Measurements from ENCODE around the gene FUT3.

DNA sequence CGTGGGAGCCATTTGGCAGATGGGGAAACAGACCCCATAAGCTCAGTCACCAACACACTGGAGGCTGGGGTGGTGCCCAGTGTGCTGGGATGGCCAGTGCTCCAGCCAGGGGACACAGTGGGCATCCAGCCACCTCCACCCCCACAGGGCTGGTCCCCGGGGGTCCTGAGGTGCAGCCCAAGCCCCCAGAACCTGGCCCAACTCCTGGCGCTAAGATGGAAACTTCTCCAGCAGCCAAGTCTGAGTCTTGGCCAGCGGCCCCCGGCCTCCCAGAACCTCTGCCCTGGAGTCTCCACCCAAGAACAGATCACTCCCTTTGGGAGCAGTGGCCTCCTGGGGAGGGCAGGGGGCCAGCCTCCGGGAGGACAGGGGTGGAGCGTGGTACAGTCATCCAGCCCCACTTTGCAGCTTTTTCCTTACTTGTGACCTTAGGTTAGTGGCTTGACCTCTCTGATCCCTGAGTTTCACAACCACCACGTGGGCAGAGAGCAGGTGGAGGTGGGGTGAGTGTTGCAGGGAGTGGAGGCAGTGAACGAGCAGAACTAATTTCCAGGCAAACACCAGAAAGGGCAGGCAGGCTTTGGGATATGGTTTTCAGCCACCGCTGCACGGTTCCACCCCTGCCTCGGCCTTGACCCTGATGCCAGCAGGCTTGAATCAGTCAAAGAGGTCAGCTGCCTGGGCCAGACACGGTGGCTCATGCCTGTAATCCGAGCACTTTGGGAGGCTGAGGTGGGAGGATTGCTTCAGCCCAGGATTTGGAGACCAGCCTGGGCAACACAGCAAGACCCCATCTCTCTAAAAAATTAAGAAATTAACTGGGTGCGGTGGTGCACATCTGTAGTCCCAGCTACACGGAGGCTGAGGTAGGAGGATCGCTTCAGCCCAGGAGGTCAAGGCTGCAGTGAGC lies 50.6 kb downstream of the FUT3 start:
- TF ChIP-seq ZNF140 (CRISPR knock-in tag; IDR thresholded peaks at IDR 0.05) (no peak), HDAC1 (IDR thresholded peaks at IDR 0.05) (no peak), GATA2 (CRISPR knock-in tag; IDR thresholded peaks at IDR 0.05) (no peak), POLR2A (conservative IDR thresholded peaks at IDR 0.05) (no peak), SRSF1 (IDR thresholded peaks at IDR 0.05; ENCODE audit: low read depth, low read length) (no peak)
- TF ChIP-seq, protein P1, sequence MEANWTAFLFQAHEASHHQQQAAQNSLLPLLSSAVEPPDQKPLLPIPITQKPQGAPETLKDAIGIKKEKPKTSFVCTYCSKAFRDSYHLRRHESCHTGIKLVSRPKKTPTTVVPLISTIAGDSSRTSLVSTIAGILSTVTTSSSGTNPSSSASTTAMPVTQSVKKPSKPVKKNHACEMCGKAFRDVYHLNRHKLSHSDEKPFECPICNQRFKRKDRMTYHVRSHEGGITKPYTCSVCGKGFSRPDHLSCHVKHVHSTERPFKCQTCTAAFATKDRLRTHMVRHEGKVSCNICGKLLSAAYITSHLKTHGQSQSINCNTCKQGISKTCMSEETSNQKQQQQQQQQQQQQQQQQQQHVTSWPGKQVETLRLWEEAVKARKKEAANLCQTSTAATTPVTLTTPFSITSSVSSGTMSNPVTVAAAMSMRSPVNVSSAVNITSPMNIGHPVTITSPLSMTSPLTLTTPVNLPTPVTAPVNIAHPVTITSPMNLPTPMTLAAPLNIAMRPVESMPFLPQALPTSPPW (CRISPR knock-in tag; IDR thresholded peaks at IDR 0.05), result no peak

Data from K562 (cell line).